ENCODE data around the gene SFT2D1.

- TF ChIP-seq POLR2AphosphoS5 (IDR thresholded peaks at IDR 0.05; ENCODE audit: insufficient read depth in 1 of 2, low read depth in 1 of 2) (no peak), POLR2A (IDR thresholded peaks at IDR 0.05) (no peak)
Measured at GRCh38 chr6:166285233-166285632, 57.1 kb downstream of the SFT2D1 start.
